Right atrium auricular region (tissue), 2 donors: Measurements from ENCODE around the gene STOM. TPM values are rescaled to one million over a fixed set of nuclear protein-coding genes. Genes with fewer than 3 reads are reported as not detected.

Experiments used
- DNase-seq: peaks from one replicate; pipeline ENCODE4 v3.0.0-alpha.2; 2019; ENCODE audit warnings: low spot score
- H3K27ac ChIP-seq, 2 donors: fragments of 200-600 bp; sonication (generic); 1 replicate in 1 of 2; 2 replicates in 1 of 2; pipeline ENCODE4 v1.5.1; 2016 to 2019
- H3K27me3 ChIP-seq, 2 donors: fragments of 200-600 bp; sonication (generic); one replicate each; pipeline versions ENCODE4 v1.5.1 to v1.6.0; 2017 to 2019
- H3K36me3 ChIP-seq: fragments of 200-600 bp; sonication (generic); one replicate; pipeline ENCODE4 v1.5.1; 2016
- H3K4me1 ChIP-seq, 2 donors: fragments of 200-600 bp; sonication (generic); one replicate each; pipeline versions ENCODE4 v1.5.1 to v1.6.0; 2017 to 2019
- H3K4me3 ChIP-seq, 2 donors: fragments of 200-600 bp; sonication (generic); 1 replicate in 1 of 2; 2 replicates in 1 of 2; pipeline ENCODE4 v1.5.1; 2017 to 2019; ENCODE audit warnings: mild to moderate bottlenecking in 1 of 2, moderate library complexity in 1 of 2
- H3K9me3 ChIP-seq, 2 donors: fragments of 200-600 bp; sonication (generic); one replicate each; pipeline ENCODE4 v1.5.1; 2019
- CTCF ChIP-seq, 2 donors: fragments of 200-600 bp; sonication (generic); IDR thresholded peaks; one replicate each; pipeline ENCODE4 v1.5.1; 2019; ENCODE audit warnings: antibody characterized with exemption in 2 of 2
- total RNA-seq, 2 donors: library from RNA; depleted of rRNA; stranded (reverse); fragments of >200 nt; gene quantifications; one replicate each; pipeline ENCODE4 v1.1.0, GENCODE V29; 2016

The STOM gene
- total RNA-seq, 2 donors from 2014 or later = 152 to 173 TPM

- Histone ChIP-seq H3K36me3 (peaks cover 5% of the 10 kb centered on the region), H3K27ac (peak overlapping the region; percentile 95 to 98), H3K9me3 (no peaks in the 10 kb centered on the region), H3K4me1 (peaks cover 0 to 82% of the 10 kb centered on the region in 2 donors), H3K4me3 (peak overlapping the region; percentile 72 to 77), H3K27me3 (no peaks in the 10 kb centered on the region)
- no peak for DNase-seq
- no peak for TF ChIP-seq CTCF (IDR thresholded peaks at IDR 0.05)
Measured at GRCh38 chr9:121368138-121368522, 1.9 kb downstream of the STOM start.

GRCh38 chr9:121367306-121368137, 2.5 kb downstream of the STOM start:
- DNase-seq = no peak
- no peaks in the 10 kb centered on the region for H3K9me3 ChIP-seq
- no peak for TF ChIP-seq CTCF (IDR thresholded peaks at IDR 0.05)
- peaks cover 5% of the 10 kb centered on the region for H3K36me3 ChIP-seq
- no peaks in the 10 kb centered on the region for H3K27me3 ChIP-seq
- peak overlapping the region; percentile 72 to 77 for H3K4me3 ChIP-seq
- peak overlapping the region; percentile 95 to 98 for H3K27ac ChIP-seq
- H3K4me1 ChIP-seq = peaks cover 0 to 82% of the 10 kb centered on the region in 2 donors

- Histone ChIP-seq H3K4me3 (peak overlapping the region in 1 of 2 donors; percentile 72), H3K36me3 (peaks cover 5% of the 10 kb centered on the region), H3K4me1 (peaks cover 0 to 82% of the 10 kb centered on the region in 2 donors), H3K27ac (peak overlapping the region; percentile 95 to 98), H3K27me3 (no peaks in the 10 kb centered on the region), H3K9me3 (no peaks in the 10 kb centered on the region)
- no peak for TF ChIP-seq CTCF (IDR thresholded peaks at IDR 0.05)
- no peak for DNase-seq
Measured at GRCh38 chr9:121366611-121367192, 3.3 kb downstream of the STOM start.

- no peak overlapping the region for H3K4me3 ChIP-seq
- H3K27me3 ChIP-seq = no peaks in the 10 kb centered on the region
- peak overlapping the region; percentile 95 to 98 for H3K27ac ChIP-seq
- H3K36me3 ChIP-seq = peaks cover 5% of the 10 kb centered on the region
- no peak for DNase-seq
- peaks cover 0 to 82% of the 10 kb centered on the region in 2 donors for H3K4me1 ChIP-seq
- TF ChIP-seq CTCF (IDR thresholded peaks at IDR 0.05) = no peak
- no peaks in the 10 kb centered on the region for H3K9me3 ChIP-seq
Measured at GRCh38 chr9:121365564-121365963, 4.5 kb downstream of the STOM start.

GRCh38 chr9:121364886-121365285, 5.2 kb downstream of the STOM start:
- Histone ChIP-seq H3K4me3 (no peak overlapping the region), H3K36me3 (peaks cover 5% of the 10 kb centered on the region), H3K27me3 (no peaks in the 10 kb centered on the region), H3K4me1 (peaks cover 0 to 87% of the 10 kb centered on the region in 2 donors), H3K9me3 (no peaks in the 10 kb centered on the region), H3K27ac (peak overlapping the region; percentile 95 to 98)
- no peak for TF ChIP-seq CTCF (IDR thresholded peaks at IDR 0.05)
- DNase-seq = no peak
